K562 (cell line): ENCODE results near the gene MAP2K4. TPM values are rescaled to one million over a fixed set of nuclear protein-coding genes. Genes with fewer than 3 reads are reported as not detected.

ENCODE experiments used
- BCL6 ChIP-seq: fragments of 250-450 bp; sonication (Bioruptor Pico); IDR thresholded peaks from 2 replicates; pipeline ENCODE4 v1.4.0; 2020
- HDAC8 ChIP-seq: fragments of 450-650 bp; IDR thresholded peaks from 2 replicates; pipeline ENCODE4 v1.6.1; 2016; ENCODE audit warnings: mild to moderate bottlenecking, missing genetic modification characterization, moderate library complexity, missing compliant biosample characterization
- NFATC3 ChIP-seq: fragments of 450-650 bp; IDR thresholded peaks from 2 replicates; pipeline ENCODE4 v1.6.1; 2017; ENCODE audit warnings: mild to moderate bottlenecking
- RBFOX2 ChIP-seq: fragments of 200-400 bp; formaldehyde crosslinking; IDR thresholded peaks from 2 replicates; pipeline ENCODE4 v1.6.1; 2017; ENCODE audit warnings: low read depth, mild to moderate bottlenecking, low read length, moderate library complexity
- SPI1 ChIP-seq: IDR thresholded peaks from 2 replicates; pipeline ENCODE4 v1.6.1; 2011; ENCODE audit warnings: low read depth, low read length, control low read depth, borderline replicate concordance
- YBX1 ChIP-seq: fragments of 450-650 bp; IDR thresholded peaks from 2 replicates; pipeline ENCODE4 v1.7.1; 2016; ENCODE audit warnings: mild to moderate bottlenecking
- ZNF644 ChIP-seq: fragments of 200-800 bp; sonication (Bioruptor generic); IDR thresholded peaks from 2 replicates; pipeline ENCODE4 v1.6.1; 2016; ENCODE audit warnings: low read depth, missing genetic modification characterization, missing compliant biosample characterization
- polyA plus RNA-seq, 8 experiments: library from polyadenylated mRNA; depleted of rRNA in 4 of 8; stranded (reverse) in 5 of 8; unstranded in 3 of 8; fragments of >200 nt; fragmentation: Nextera tagmentation in 2 of 8; fragmentation: Illumina TruSeq in 1 of 8; extraction: Ambion mirVana in 2 of 8; extraction: Trizol in 1 of 8; gene quantifications; 2 replicates each; pipeline versions ENCODE4 v1.2.1 to v1.2.3, GENCODE V29; 2011 to 2014; ENCODE audit warnings: inconsistent platforms in 1 of 8, missing spikeins in 1 of 8
- total RNA-seq, 7 experiments: library from RNA; depleted of rRNA in 6 of 7; stranded (reverse); fragments of >200 nt in 6 of 7; fragmentation: Illumina TruSeq in 2 of 7; extraction: Trizol in 2 of 7; gene quantifications; 2 replicates each; pipeline versions ENCODE4 v1.2.1 to v1.2.3, GENCODE V29; 2011 to 2021; ENCODE audit warnings: low replicate concordance in 1 of 7
- TF ChIP-seq, protein P1 (sequence below): fragments of 250-450 bp; sonication (Bioruptor Pico); IDR thresholded peaks from 2 replicates; pipeline ENCODE4 v1.4.0; 2020; ENCODE audit warnings: mild to moderate bottlenecking, moderate library complexity
- TF ChIP-seq, protein P2 (sequence below): sonication (generic); formaldehyde crosslinking; IDR thresholded peaks from 2 replicates; pipeline ENCODE4 v1.4.0; 2020; ENCODE audit warnings: mild to moderate bottlenecking, missing genetic modification reagents

The MAP2K4 gene
- total and polyA plus RNA-seq, 9 of the 15 experiments (the other 6 are each of a cell fraction or from before 2014, with no cell fraction given), result 3.0 to 15.9 (median 10.8) TPM

DNA sequence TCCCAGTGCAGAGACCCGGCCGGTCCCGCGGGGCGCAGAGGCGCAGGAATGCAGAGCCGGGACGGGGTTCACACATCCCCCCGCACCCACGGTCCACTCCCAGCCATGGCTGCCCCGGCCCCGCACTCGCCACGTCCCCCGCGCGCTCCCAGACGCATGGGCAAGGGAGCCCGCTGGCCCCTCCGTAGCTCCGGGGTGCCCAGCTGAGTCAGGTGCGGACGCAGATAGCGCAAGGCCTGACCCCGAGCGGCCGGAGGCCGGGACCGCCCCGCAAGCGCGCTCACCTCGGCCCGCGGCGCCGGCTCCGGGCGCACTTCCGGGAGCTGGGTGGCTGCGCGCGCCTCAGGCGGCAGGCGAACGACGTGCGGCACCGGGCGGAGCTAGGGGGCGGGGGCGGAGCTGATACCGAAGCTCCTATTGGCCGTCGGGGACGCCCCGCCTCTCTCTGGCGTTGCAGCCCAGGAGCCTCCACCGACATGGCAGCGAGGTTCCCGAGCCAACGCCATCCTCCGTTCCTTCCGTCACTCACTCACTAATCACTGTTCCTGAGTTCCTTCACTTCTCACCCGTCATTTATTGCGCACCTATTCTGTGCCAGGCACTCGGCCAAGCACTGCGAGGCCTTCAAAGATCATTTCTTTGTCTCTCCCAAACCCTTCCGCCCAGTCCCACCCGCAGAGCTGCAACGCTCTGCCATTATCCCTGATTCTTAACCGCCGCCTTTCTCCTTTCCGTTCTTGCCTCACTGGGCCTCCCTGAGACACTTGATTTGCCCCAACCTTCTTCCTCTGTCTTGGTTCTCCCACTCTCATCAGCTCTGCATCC lies 23.3 kb upstream of the MAP2K4 start, which contains the start of gene ZNF18 (continued):
- TF ChIP-seq RBFOX2, result peak; percentile 94
- TF ChIP-seq NFATC3, result no peak
- no peak for TF ChIP-seq BCL6 (CRISPR knock-in tag)
- no peak for TF ChIP-seq HDAC8 (tag)
- no peak for TF ChIP-seq SPI1
- no peak for TF ChIP-seq YBX1
- TF ChIP-seq, protein P1, sequence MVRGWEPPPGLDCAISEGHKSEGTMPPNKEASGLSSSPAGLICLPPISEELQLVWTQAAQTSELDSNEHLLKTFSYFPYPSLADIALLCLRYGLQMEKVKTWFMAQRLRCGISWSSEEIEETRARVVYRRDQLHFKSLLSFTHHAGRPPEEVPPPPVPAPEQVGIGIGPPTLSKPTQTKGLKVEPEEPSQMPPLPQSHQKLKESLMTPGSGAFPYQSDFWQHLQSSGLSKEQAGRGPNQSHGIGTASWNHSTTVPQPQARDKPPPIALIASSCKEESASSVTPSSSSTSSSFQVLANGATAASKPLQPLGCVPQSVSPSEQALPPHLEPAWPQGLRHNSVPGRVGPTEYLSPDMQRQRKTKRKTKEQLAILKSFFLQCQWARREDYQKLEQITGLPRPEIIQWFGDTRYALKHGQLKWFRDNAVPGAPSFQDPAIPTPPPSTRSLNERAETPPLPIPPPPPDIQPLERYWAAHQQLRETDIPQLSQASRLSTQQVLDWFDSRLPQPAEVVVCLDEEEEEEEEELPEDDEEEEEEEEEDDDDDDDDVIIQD, result no peak
- no peak for TF ChIP-seq ZNF644 (tag)
- TF ChIP-seq, protein P2, sequence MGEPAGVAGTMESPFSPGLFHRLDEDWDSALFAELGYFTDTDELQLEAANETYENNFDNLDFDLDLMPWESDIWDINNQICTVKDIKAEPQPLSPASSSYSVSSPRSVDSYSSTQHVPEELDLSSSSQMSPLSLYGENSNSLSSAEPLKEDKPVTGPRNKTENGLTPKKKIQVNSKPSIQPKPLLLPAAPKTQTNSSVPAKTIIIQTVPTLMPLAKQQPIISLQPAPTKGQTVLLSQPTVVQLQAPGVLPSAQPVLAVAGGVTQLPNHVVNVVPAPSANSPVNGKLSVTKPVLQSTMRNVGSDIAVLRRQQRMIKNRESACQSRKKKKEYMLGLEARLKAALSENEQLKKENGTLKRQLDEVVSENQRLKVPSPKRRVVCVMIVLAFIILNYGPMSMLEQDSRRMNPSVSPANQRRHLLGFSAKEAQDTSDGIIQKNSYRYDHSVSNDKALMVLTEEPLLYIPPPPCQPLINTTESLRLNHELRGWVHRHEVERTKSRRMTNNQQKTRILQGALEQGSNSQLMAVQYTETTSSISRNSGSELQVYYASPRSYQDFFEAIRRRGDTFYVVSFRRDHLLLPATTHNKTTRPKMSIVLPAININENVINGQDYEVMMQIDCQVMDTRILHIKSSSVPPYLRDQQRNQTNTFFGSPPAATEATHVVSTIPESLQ (CRISPR knock-in tag), result no peak
